DMS53 treated with DMSO at 0.1 percent for 48 hours (cell line): ENCODE results near the gene FEZF1.
"Not testable (repeated sequence)": the region's sequence is repeated elsewhere in the genome, so short reads cannot be mapped to it uniquely, and the experiment has no call there.

Source experiments
- DNase-seq: peaks from one replicate; lab custom pipeline; 2025; ENCODE audit not compliant: unreplicated experiment; lab: John Stamatoyannopoulos, UW

The FEZF1 gene

GRCh38 chr7:122309421-122309820 lies 4.9 kb upstream of the FEZF1 start:
- DNase-seq, result no peak

DNA sequence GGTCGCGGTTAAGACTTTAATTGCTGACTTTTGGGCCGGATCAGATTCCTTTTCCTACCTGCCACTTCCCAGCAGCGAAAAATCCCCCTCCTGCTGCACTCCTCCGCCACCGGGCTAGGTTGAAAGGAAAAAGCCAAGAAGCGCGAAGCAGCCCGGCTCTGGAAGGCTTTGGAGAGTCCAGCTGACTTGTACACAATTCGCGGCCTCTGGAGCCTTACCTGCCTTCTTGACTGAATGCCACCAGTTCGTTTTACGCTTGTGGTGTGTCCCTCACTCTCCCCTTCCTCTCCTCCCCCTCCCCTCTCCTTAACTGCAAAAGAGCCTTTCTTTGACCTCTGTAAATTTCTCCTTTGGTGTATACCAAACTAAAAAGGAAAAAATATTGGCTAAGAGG lies 2.7 kb upstream of the FEZF1 start:
- no peak for DNase-seq

DNA sequence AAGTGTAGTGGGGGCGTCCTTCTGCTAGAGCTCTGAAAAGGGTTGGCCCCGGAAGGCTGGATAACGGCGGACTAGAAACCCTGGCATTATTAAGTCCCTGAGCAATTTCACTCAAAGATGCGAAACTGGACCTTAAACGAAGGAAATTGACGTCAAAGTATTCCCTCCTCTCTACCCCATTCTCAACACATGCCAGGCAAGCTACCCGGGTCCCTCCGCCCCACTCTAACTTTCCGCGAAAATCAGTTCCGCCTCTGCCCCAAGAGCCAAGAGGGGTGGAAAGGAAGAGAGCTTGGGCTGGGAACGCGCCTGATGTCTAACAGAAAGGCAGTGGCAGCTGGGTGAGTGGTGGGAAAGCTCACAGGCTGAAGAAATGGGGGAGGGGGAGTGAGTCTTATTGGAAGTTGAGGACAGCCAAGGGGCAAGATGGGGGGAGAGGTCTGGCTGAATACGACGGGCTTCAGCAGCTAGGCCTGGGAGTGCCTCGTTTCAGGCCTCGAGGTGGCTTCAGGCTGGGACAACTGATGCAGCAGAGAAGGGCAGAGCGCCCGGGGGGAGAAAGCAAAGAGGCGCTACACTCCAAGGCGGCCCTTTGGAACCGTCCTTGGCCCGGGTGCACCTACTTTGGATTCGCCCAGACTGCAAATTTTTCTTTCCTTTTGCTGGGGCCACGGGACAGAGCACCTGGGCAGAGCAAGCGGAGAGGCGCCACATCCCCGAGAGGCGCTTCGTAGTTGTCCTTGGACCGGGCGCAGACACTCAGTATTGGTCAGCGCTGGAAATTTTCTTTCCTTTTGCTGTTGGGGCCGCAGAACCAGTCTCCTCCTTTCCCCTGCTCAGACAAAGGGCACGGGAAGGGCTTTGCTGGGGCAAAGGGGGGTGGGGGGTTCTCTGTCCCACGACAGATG lies 2.0 kb upstream of the FEZF1 start:
- no peak for DNase-seq

- peak; percentile 43 for DNase-seq
Observed at GRCh38 chr7:122305475-122306319, 1.1 kb upstream of the FEZF1 start.

GRCh38 chr7:122304996-122305421 lies 459 bp upstream of the FEZF1 start:
- DNase-seq, result peak; percentile 69

GRCh38 chr7:122303531-122304318 lies 825 bp downstream of the FEZF1 start:
- DNase-seq, result peak; percentile 59

- DNase-seq, result no peak
Observed at GRCh38 chr7:122302761-122303530, 1.6 kb downstream of the FEZF1 start.

DNA sequence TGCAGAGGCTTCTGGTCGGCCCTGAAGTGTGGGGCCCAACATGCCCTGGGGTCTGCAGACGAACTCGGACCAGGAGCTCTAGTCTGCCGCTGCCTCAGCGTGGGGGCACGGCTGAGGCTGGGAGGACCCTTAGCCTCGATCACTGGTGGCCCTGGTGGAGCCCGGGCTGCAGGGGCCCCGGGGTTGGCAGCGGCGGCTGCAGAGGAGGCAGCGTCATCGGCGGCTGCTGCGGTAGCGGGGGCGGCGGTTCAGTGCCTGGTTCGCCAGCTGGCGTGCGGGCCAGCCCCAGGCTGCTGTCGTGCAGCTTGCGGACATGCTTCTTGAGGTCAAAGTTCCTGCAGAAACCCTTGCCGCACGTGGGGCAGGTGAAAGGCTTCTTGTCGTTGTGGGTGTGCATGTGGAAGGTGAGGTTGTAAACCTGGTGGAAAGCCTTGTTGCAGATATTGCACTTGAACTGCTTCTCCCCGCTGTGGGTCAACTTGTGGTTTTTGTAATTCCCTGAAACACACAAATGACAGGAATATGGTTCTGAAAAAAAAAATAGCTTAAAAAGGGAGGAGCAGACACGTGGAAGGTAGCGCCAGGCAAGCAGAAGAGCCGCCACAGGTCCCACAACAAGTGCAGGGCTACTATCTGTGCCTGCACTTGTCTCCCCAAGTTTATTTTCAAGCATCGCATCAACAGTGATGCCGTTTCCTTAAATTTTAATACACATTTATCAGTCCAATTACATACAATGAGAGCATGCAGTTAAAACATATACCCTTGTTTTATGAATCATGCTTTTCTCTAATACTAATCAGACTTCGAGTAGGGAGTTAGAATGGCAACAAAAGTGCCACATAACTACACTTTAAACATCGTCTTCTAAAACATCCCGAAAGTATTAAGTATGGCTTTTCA lies 2.4 kb downstream of the FEZF1 start:
- no peak for DNase-seq

DNA sequence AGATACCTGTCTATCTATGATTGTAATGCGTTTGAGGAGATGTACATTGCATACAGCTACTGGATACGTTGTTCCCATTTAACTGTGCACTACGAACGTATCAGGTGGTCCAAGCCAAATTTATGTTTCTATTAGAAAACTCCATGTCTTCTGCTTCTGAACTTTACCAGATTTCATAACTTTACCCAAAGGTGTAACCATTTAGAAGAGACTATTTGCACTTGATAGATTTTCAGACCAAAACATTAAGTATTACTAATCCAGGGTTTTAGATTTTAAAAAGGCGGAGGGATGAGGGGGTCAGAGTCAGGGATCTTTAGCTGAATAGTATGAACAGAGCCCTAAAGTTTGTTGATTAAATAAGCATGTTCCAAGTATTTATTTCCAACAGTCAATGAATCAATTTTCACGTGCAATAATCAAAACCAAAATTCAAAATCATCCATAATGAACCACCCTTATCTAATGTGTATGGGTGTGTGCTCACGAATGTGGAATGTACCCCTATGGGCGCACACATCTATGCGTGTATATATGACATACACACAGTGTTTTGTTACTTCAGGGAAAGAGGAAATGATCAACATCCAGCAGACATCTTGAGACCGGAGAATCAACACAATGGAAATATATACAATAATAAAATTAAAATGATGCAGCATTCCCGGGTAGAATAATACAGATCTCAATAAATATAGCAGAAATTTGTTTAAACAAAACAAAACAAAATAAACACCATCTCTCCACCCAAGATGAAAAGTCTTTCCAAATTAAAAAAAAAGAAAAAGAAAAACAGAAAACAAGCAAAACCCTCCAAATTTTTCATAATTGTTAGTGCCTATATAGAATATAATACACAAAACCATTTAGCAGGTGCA lies 3.4 kb downstream of the FEZF1 start:
- DNase-seq, result no peak

GRCh38 chr7:122300211-122300932 lies 4.2 kb downstream of the FEZF1 start:
- peak; percentile 37 for DNase-seq

DNA sequence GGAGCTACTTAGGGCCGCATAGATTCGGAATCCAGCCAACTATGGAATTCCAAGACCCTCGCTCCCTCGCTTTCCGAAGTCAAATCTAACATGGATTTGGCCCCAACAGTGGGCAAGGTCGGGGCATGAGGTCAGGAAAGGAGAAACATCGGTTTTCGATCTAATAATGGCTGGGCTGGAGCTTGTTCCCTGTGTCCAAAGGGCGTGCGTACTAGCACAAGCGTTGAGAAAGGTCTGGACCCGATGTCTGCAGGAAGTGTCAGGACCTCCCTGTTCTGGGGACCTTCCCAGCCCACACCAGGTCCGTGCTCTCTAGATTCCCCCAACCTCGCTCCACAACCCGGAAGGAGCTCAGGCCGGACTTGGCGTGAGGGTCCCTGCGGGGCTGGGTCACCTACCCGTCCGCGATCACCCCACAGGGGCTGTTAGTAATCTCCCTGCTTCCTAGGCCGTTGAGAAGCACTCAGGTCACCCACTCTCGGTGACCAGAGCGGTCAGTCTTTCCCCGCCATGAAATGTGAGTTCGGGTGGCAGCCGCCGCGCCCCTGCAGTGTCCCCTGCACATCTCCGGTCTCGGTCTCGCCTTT lies 4.8 kb downstream of the FEZF1 start:
- DNase-seq, result no peak

DNA sequence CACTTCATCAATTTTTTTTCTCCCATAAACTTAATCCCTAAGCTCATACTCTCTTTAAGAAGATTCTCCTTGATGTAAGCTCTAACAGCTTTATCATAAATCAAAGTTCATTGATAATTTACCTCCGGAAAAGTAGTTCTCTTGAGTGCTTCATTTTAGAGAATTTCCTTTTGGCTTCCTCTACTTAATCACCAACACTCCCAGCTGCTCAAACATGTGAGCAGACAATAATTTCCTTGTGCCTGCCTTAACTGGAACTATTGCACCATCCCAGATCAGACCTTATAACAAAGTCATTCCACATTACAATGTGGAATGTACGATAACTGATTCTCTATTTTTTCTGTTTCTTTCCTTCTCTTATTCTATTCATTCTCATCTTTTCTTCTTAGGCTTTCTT lies 5.9 kb downstream of the FEZF1 start:
- DNase-seq, result no peak

GRCh38 chr7:122298131-122298530 lies 6.4 kb downstream of the FEZF1 start:
- DNase-seq, result no peak

GRCh38 chr7:122291189-122291588 lies 13.4 kb downstream of the FEZF1 start:
- DNase-seq, result no peak

GRCh38 chr7:122290476-122290875 lies 14.1 kb downstream of the FEZF1 start:
- no peak for DNase-seq

GRCh38 chr7:122289426-122289825 lies 15.1 kb downstream of the FEZF1 start:
- no peak for DNase-seq

GRCh38 chr7:122284608-122285007 lies 19.9 kb downstream of the FEZF1 start:
- not testable (repeated sequence) for DNase-seq
